GM12878 (cell line): Measurements from ENCODE around the gene IDI1. TPM values are rescaled to one million over a fixed set of nuclear protein-coding genes. Genes with fewer than 3 reads are reported as not detected.

ENCODE experiments used
- BCL11A ChIP-seq: IDR thresholded peaks from 2 replicates; pipeline ENCODE4 v1.6.1; 2011; ENCODE audit warnings: low read depth, low read length
- CEBPB ChIP-seq, 2 experiments: fragments of 150-350 bp in 1 of 2; IDR thresholded peaks; 2 replicates each; pipeline ENCODE4 v1.6.1; 2012 to 2014; ENCODE audit warnings: low read depth in 2 of 2, low read length in 2 of 2, borderline replicate concordance in 1 of 2, inconsistent platforms in 1 of 2
- ELK1 ChIP-seq: IDR thresholded peaks from 2 replicates; pipeline ENCODE4 v1.6.1; 2012; ENCODE audit warnings: low read depth, low read length, improper control_type of control experiment
- ETV6 ChIP-seq, 2 experiments: fragments of 450-650 bp in 1 of 2; IDR thresholded peaks in 1 of 2; conservative IDR thresholded peaks in 1 of 2; 2 replicates each; pipeline ENCODE4 v1.6.1; 2014; ENCODE audit warnings: antibody characterized with exemption in 1 of 2, borderline replicate concordance in 1 of 2, low read depth in 1 of 2, mild to moderate bottlenecking in 1 of 2, moderate library complexity in 1 of 2
- IKZF2 ChIP-seq, 2 experiments: fragments of 450-650 bp; IDR thresholded peaks; 2 replicates each; pipeline ENCODE4 v1.6.1; 2017; ENCODE audit warnings: mild to moderate bottlenecking in 2 of 2, moderate library complexity in 2 of 2
- IRF3 ChIP-seq: fragments of 450-650 bp; IDR thresholded peaks from 2 replicates; pipeline ENCODE4 v1.6.1; 2014; ENCODE audit warnings: mild to moderate bottlenecking
- LARP7 ChIP-seq: fragments of 450-650 bp; IDR thresholded peaks from 2 replicates; pipeline ENCODE4 v1.6.1; 2017; ENCODE audit warnings: mild to moderate bottlenecking
- MYB ChIP-seq: fragments of 150-350 bp; IDR thresholded peaks from 2 replicates; pipeline ENCODE4 v1.6.1; 2014; ENCODE audit warnings: mild to moderate bottlenecking, low read depth, low read length, borderline replicate concordance
- RFX5 ChIP-seq: IDR thresholded peaks from 2 replicates; pipeline ENCODE4 v1.6.1; 2011; ENCODE audit warnings: low read depth, low read length, improper control_type of control experiment
- SIN3A ChIP-seq: IDR thresholded peaks from 2 replicates; pipeline ENCODE4 v1.6.1; 2012; ENCODE audit warnings: low read depth, low read length, improper control_type of control experiment
- SIX5 ChIP-seq: IDR thresholded peaks from 2 replicates; pipeline ENCODE4 v1.6.1; 2011; ENCODE audit warnings: mild to moderate bottlenecking, low read depth, low read length, moderate library complexity; ENCODE audit not compliant: severe bottlenecking
- SKIL ChIP-seq: fragments of 450-650 bp; IDR thresholded peaks from 2 replicates; pipeline ENCODE4 v1.6.1; 2017; ENCODE audit warnings: mild to moderate bottlenecking, low read depth, inconsistent platforms; ENCODE audit not compliant: poor library complexity, severe bottlenecking
- SMAD5 ChIP-seq: IDR thresholded peaks from 2 replicates; pipeline ENCODE4 v1.6.1; 2016; ENCODE audit warnings: antibody characterized with exemption, low read depth
- ZBTB40 ChIP-seq: fragments of 450-650 bp; IDR thresholded peaks from 2 replicates; pipeline ENCODE4 v1.6.1; 2016; ENCODE audit warnings: mild to moderate bottlenecking, moderate library complexity, borderline replicate concordance
- ZNF24 ChIP-seq: fragments of 450-650 bp; IDR thresholded peaks from 2 replicates; pipeline ENCODE4 v1.6.1; 2017; ENCODE audit warnings: antibody characterized with exemption, mild to moderate bottlenecking
- ZNF687 ChIP-seq: fragments of 450-650 bp; IDR thresholded peaks from 2 replicates; pipeline ENCODE4 v1.6.1; 2017; ENCODE audit warnings: mild to moderate bottlenecking, moderate library complexity
- polyA plus RNA-seq, 11 experiments: library from polyadenylated mRNA; depleted of rRNA in 4 of 11; unstranded in 6 of 11; stranded (reverse) in 5 of 11; fragments of >200 nt; fragmentation: Nextera tagmentation in 4 of 11; fragmentation: Illumina TruSeq in 1 of 11; extraction: Ambion mirVana in 4 of 11; extraction: Trizol in 1 of 11; gene quantifications; 1 replicate in 1 of 11; 2 replicates in 10 of 11; pipeline versions ENCODE4 v1.2.1 to v1.2.3, GENCODE V29; 2011 to 2016; ENCODE audit warnings: inconsistent platforms in 2 of 11, missing spikeins in 2 of 11, low read depth in 1 of 11
- total RNA-seq, 4 experiments: library from RNA; depleted of rRNA in 3 of 4; stranded (reverse); fragments of >200 nt in 3 of 4; fragmentation: Illumina TruSeq in 1 of 4; extraction: Trizol in 1 of 4; gene quantifications; 2 replicates each; pipeline versions ENCODE4 v1.2.1 to v1.2.3, GENCODE V29; 2013 to 2021

The IDI1 gene
- total and polyA plus RNA-seq, 10 of the 15 experiments (the other 5 are each of a cell fraction or from before 2014, with no cell fraction given) = 85.5 to 223 (median 157) TPM

- TF ChIP-seq SMAD5 (peak; percentile 88), SIX5 (no peak), ZBTB40 (peak; percentile 87), MYB (0 out of 2 replicates have a peak, but pooled peaks have one; percentile 20), ETV6 (conservative IDR thresholded peaks at IDR 0.05 in 1 of 2, IDR thresholded peaks at IDR 0.05 in 1 of 2; ENCODE audit: borderline replicate concordance in 1 of 2, low read depth in 1 of 2) (no peak), SIN3A (peak; percentile 65), ZNF24 (no peak), CEBPB (IDR thresholded peaks at IDR 0.05; ENCODE audit: borderline replicate concordance in 1 of 2, low read depth in 2 of 2, low read length in 2 of 2) (no peak), RFX5 (peak; percentile 94), LARP7 (peak; percentile 56; the same call in 1 of the 2 replicates), ELK1 (peak; percentile 57; the same call in 1 of the 2 replicates), SKIL (no peak), IKZF2 (IDR thresholded peaks at IDR 0.05) (peak in 1 of 2 experiments; percentile 64; a peak in 3 of 4 replicates), BCL11A (0 out of 2 replicates have a peak, but pooled peaks have one; percentile 3), ZNF687 (peak; percentile 78), IRF3 (peak; percentile 73; the same call in 1 of the 2 replicates)
Observed at GRCh38 chr10:1048732-1049424, at the start of gene IDI1 (continued).
